K562 (cell line): ENCODE results near the gene PRKAA2. TPM values are rescaled to one million over a fixed set of nuclear protein-coding genes. Genes with fewer than 3 reads are reported as not detected.

Experiments used
- ATAC-seq: fragments of 200-7000 bp; cut with Tn5 transposase; 3 replicates; pipeline ENCODE4 v1.9.1; 2020; ENCODE audit warnings: moderate library complexity
- BruUV-seq: library from RNA; stranded (reverse); fragments of 400-500 nt; replicated peaks from 2 replicates; lab custom pipeline; 2021; lab: Mats Ljungman, UMichigan
- CTCF ChIA-PET: fragments of 300-600 bp; formaldehyde crosslinking; extraction: SDS; loops from one replicate; lab custom pipeline; 2021; ENCODE audit warnings: low intra/inter-chr PET ratio; lab: Yijun Ruan, JAX
- POLR2A ChIA-PET: fragments of 300-600, 350-650 bp; sonication (Branson Sonifier 250); formaldehyde crosslinking; extraction: SDS; loops from one replicate; lab custom pipeline; 2021; ENCODE audit warnings: antibody characterized with exemption, inconsistent platforms; lab: Yijun Ruan, JAX
- DNase-seq, 4 experiments: peaks; one replicate each; pipeline versions ENCODE4 v3.0.0 to v3.0.0-alpha.2; 2011 to 2018; ENCODE audit warnings: low spot score in 3 of 4, mixed read lengths in 3 of 4; ENCODE audit errors: extremely low read depth in 1 of 4
- FAIRE-seq: peaks from 2 replicates; lab custom pipeline; 2011; peaks lifted over from hg19 to GRCh38; lab: Jason Lieb, UNC
- H2AFZ ChIP-seq: 2 replicates; pipeline ENCODE4 v1.6.0; 2011; ENCODE audit warnings: low read depth, low read length, control low read depth, inconsistent platforms
- H3K27ac ChIP-seq: fragments of 200-600 bp; 3 replicates; pipeline ENCODE4 v1.8.0; 2011; ENCODE audit warnings: low read depth, mild to moderate bottlenecking, control low read depth, inconsistent platforms, low read length, moderate library complexity, mixed read lengths; ENCODE audit errors: extremely low read depth
- H3K27me3 ChIP-seq, 2 experiments: fragments of 300-600 bp in 1 of 2; 2 replicates in 1 of 2; 3 replicates in 1 of 2; pipeline versions ENCODE4 v1.6.0 to v1.8.0; 2011; ENCODE audit warnings: inconsistent platforms in 2 of 2, low read length in 2 of 2, mild to moderate bottlenecking in 1 of 2, mixed read lengths in 1 of 2, moderate library complexity in 1 of 2; ENCODE audit not compliant: control insufficient read depth in 2 of 2, insufficient read depth in 2 of 2
- H3K36me3 ChIP-seq: fragments of 300-600 bp; 3 replicates; pipeline ENCODE4 v1.8.0; 2011; ENCODE audit warnings: mild to moderate bottlenecking, low read length, inconsistent platforms; ENCODE audit not compliant: control insufficient read depth, insufficient read depth
- H3K4me1 ChIP-seq, 2 experiments: fragments of 200-600 bp in 1 of 2; replicated peaks in 1 of 2; 2 replicates in 1 of 2; 3 replicates in 1 of 2; pipeline versions ENCODE4 v1.5.1 to v1.8.0; 2011; ENCODE audit warnings: inconsistent platforms in 2 of 2, low read length in 2 of 2, mild to moderate bottlenecking in 1 of 2, mixed read lengths in 1 of 2, moderate library complexity in 1 of 2; ENCODE audit not compliant: control insufficient read depth in 2 of 2, insufficient read depth in 2 of 2
- H3K4me2 ChIP-seq: 2 replicates; pipeline ENCODE4 v1.6.1; 2011; ENCODE audit warnings: low read length, control low read depth, inconsistent platforms, mixed read lengths; ENCODE audit not compliant: insufficient read depth
- H3K4me3 ChIP-seq: fragments of 200-600 bp; sonication (generic), shearing (Covaris generic); 2 replicates; pipeline ENCODE4 v1.5.1; 2016; ENCODE audit warnings: control low read depth, inconsistent platforms
- H3K79me2 ChIP-seq: fragments of 200-600 bp; 3 replicates; pipeline ENCODE4 v1.8.0; 2011; ENCODE audit warnings: low read length, inconsistent platforms; ENCODE audit not compliant: control insufficient read depth, insufficient read depth
- H3K9ac ChIP-seq, 2 experiments: 2 replicates each; pipeline versions ENCODE4 v1.6.0 to v1.6.1; 2011; ENCODE audit warnings: low read depth in 2 of 2, low read length in 2 of 2, control low read depth in 1 of 2, inconsistent platforms in 1 of 2, mild to moderate bottlenecking in 1 of 2, mixed read lengths in 1 of 2; ENCODE audit not compliant: insufficient read depth in 1 of 2
- H3K9me1 ChIP-seq: one replicate; pipeline ENCODE4 v1.6.0; 2011; ENCODE audit warnings: inconsistent platforms, mild to moderate bottlenecking, low read length, moderate library complexity; ENCODE audit not compliant: control insufficient read depth, insufficient read depth
- H3K9me3 ChIP-seq: replicated peaks from 2 replicates; pipeline ENCODE4 v1.5.1; 2011; ENCODE audit warnings: low read depth, low read length, inconsistent platforms; ENCODE audit not compliant: control insufficient read depth, insufficient read depth
- H4K20me1 ChIP-seq: replicated peaks from 2 replicates; pipeline ENCODE4 v1.6.1; 2011; ENCODE audit warnings: low read length, inconsistent platforms, mixed read lengths; ENCODE audit not compliant: control insufficient read depth, insufficient read depth
- CHD1 ChIP-seq: fragments of 200-600 bp; sonication (generic); IDR thresholded peaks from one replicate; pipeline ENCODE4 v1.6.1; 2012; ENCODE audit warnings: mild to moderate bottlenecking, moderate library complexity, low read length, inconsistent platforms
- COPS2 ChIP-seq: fragments of 450-650 bp; conservative IDR thresholded peaks from 2 replicates; pipeline ENCODE4 v1.6.1; 2016; ENCODE audit warnings: mild to moderate bottlenecking, moderate library complexity
- HEY1 ChIP-seq: fragments of 250-450 bp; sonication (Bioruptor Pico); IDR thresholded peaks from 2 replicates; pipeline ENCODE4 v1.5.0; 2020; ENCODE audit warnings: mild to moderate bottlenecking, moderate library complexity, borderline replicate concordance
- JUN ChIP-seq, 2 experiments: sonication (generic) in 1 of 2; formaldehyde crosslinking in 1 of 2; IDR thresholded peaks; 2 replicates each; pipeline versions ENCODE4 v1.6.1 to v1.8.0; 2012 to 2022; ENCODE audit warnings: borderline replicate concordance in 2 of 2, mild to moderate bottlenecking in 2 of 2, improper control_type of control experiment in 1 of 2, low read depth in 1 of 2, low read length in 1 of 2, missing genetic modification reagents in 1 of 2
- SMAD3 ChIP-seq: fragments of 450-650 bp; formaldehyde crosslinking; conservative IDR thresholded peaks from 2 replicates; pipeline ENCODE4 v1.4.0; 2020; ENCODE audit warnings: mild to moderate bottlenecking
- SMARCA5 ChIP-seq: fragments of 450-650 bp; IDR thresholded peaks from 2 replicates; pipeline ENCODE4 v1.6.1; 2016
- ZFX ChIP-seq: sonication (generic); formaldehyde crosslinking; IDR thresholded peaks from 2 replicates; pipeline ENCODE4 v1.8.0; 2022; ENCODE audit warnings: mild to moderate bottlenecking, missing genetic modification reagents, moderate library complexity
- ZNF140 ChIP-seq: fragments of 250-450 bp; sonication (Bioruptor Pico); IDR thresholded peaks from 2 replicates; pipeline ENCODE4 v1.8.0; 2021; ENCODE audit warnings: moderate library complexity, mild to moderate bottlenecking, inconsistent platforms
- ZNF696 ChIP-seq: fragments of 250-450 bp; sonication (Bioruptor Pico); conservative IDR thresholded peaks from 2 replicates; pipeline ENCODE4 v1.4.0; 2020; ENCODE audit warnings: mild to moderate bottlenecking, moderate library complexity
- ZNF75A ChIP-seq: fragments of 450-650 bp; formaldehyde crosslinking; IDR thresholded peaks from 2 replicates; pipeline ENCODE4 v1.4.0; 2020; ENCODE audit warnings: mild to moderate bottlenecking
- WGBS: fragments of 100-300 bp; shearing (Covaris generic); methylation state at CpG from one replicate; pipeline ENCODE4 v1.1.6; 2016; ENCODE audit warnings: low coverage, mixed read lengths; ENCODE audit not compliant: insufficient coverage; ENCODE audit errors: missing lambda C conversion rate; 5-methylcytosine and 5-hydroxymethylcytosine counted together
- in situ Hi-C: fragments of 300-500 bp; cut with MboI; formaldehyde crosslinking; loops from 4 replicates; pipeline ENCODE4 v1.15.0; 2018; ENCODE audit warnings: inconsistent platforms, mixed read lengths
- intact Hi-C: fragments of 100-400 bp; cut with micrococcal nuclease; formaldehyde crosslinking; loops from 2 replicates; pipeline ENCODE4 v1.14.2; 2022
- polyA plus RNA-seq, 8 experiments: library from polyadenylated mRNA; depleted of rRNA in 4 of 8; stranded (reverse) in 5 of 8; unstranded in 3 of 8; fragments of >200 nt; fragmentation: Nextera tagmentation in 2 of 8; fragmentation: Illumina TruSeq in 1 of 8; extraction: Ambion mirVana in 2 of 8; extraction: Trizol in 1 of 8; gene quantifications; 2 replicates each; pipeline versions ENCODE4 v1.2.1 to v1.2.3, GENCODE V29; 2011 to 2014; ENCODE audit warnings: inconsistent platforms in 1 of 8, missing spikeins in 1 of 8
- total RNA-seq, 7 experiments: library from RNA; depleted of rRNA in 6 of 7; stranded (reverse); fragments of >200 nt in 6 of 7; fragmentation: Illumina TruSeq in 2 of 7; extraction: Trizol in 2 of 7; gene quantifications; 2 replicates each; pipeline versions ENCODE4 v1.2.1 to v1.2.3, GENCODE V29; 2011 to 2021; ENCODE audit warnings: low replicate concordance in 1 of 7
- TF ChIP-seq, protein P1 (sequence below), 2 experiments: fragments of 450-650 bp; conservative IDR thresholded peaks; 2 replicates each; pipeline ENCODE4 v1.6.1; 2017; ENCODE audit warnings: mild to moderate bottlenecking in 2 of 2, moderate library complexity in 2 of 2
- TF ChIP-seq, protein P2 (sequence below): fragments of 450-650 bp; IDR thresholded peaks from 2 replicates; pipeline ENCODE4 v1.7.0; 2016; ENCODE audit warnings: borderline replicate concordance

Gene PRKAA2
- total and polyA plus RNA-seq, 9 of the 15 experiments (the other 6 are each of a cell fraction or from before 2014, with no cell fraction given), result 0.01 TPM; not detected in 8

DNA sequence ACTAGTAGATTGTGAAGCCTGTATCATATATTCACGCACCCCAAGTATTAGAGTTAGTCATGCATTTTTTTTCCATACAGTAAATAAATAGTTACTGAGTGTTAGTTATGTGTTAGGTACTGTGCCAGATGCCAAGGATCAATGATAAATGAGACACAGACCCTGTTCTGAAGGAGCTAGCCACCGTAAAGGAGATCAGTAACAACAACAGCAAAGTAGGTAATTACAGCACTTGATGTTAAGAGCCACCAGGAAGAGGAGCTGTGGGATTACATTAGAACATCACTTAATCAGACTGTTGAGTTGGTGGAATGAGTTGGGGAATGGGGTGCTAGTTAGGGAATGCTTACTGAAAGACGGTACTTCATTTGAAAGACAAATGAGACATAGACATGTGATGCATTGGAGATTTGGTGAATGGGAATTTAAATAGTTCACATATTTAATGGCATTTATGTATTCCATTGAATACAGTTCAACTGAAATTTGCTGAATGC lies 21.0 kb downstream of the PRKAA2 start (continued):
- TF ChIP-seq, protein P1, sequence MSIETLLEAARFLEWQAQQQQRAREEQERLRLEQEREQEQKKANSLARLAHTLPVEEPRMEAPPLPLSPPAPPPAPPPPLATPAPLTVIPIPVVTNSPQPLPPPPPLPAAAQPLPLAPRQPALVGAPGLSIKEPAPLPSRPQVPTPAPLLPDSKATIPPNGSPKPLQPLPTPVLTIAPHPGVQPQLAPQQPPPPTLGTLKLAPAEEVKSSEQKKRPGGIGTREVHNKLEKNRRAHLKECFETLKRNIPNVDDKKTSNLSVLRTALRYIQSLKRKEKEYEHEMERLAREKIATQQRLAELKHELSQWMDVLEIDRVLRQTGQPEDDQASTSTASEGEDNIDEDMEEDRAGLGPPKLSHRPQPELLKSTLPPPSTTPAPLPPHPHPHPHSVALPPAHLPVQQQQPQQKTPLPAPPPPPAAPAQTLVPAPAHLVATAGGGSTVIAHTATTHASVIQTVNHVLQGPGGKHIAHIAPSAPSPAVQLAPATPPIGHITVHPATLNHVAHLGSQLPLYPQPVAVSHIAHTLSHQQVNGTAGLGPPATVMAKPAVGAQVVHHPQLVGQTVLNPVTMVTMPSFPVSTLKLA (conservative IDR thresholded peaks at IDR 0.05), result no peak
- TF ChIP-seq SMAD3 (CRISPR knock-in tag), result no peak
- TF ChIP-seq SMARCA5, result no peak
- no peak for TF ChIP-seq ZNF696 (CRISPR knock-in tag)

DNA sequence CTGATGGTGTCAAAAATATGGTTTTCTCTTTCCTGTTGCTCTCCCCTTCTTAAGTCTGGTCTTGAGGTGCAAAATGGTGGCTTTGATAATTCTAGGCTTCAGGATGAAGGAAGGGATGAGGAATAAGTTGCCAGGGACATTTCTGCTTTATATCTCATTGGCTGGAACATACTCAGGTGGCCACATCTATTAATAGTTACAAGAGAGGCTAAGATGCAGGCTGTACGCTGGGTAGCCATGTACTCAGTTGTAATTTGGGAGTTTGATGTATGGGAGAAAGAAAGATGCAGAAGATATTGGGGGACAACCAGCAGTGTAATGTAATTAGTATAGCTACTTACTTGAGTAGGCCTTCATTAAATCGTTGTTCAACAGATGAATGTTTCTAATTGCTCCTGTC lies 25.2 kb downstream of the PRKAA2 start:
- H2AFZ ChIP-seq, result no peak overlapping the region
- ATAC-seq (no peak), FAIRE-seq (no peak), DNase-seq (no peak)
- no peaks in the 10 kb centered on the region for H3K9me1 ChIP-seq
- no peaks in the 10 kb centered on the region for H3K79me2 ChIP-seq
- H3K27me3 ChIP-seq, result no peaks in the 10 kb centered on the region
- H3K4me1 ChIP-seq, result no peaks in the 10 kb centered on the region
- H3K36me3 ChIP-seq, result no peaks in the 10 kb centered on the region
- in situ Hi-C loops (no loop called here), intact Hi-C loops (no loop called here)
- BruUV-seq, result no TSS peak
- CTCF ChIA-PET, result no interaction called here
- TF ChIP-seq HEY1 (no peak), ZNF140 (CRISPR knock-in tag) (no peak), CHD1 (no peak), ZFX (CRISPR knock-in tag) (no peak), JUN (IDR thresholded peaks at IDR 0.05; ENCODE audit: borderline replicate concordance, low read depth, low read length) (no peak), JUN (CRISPR knock-in tag; IDR thresholded peaks at IDR 0.05; ENCODE audit: borderline replicate concordance) (no peak), COPS2 (no peak), ZNF75A (CRISPR knock-in tag) (no peak)
- TF ChIP-seq, protein P2, sequence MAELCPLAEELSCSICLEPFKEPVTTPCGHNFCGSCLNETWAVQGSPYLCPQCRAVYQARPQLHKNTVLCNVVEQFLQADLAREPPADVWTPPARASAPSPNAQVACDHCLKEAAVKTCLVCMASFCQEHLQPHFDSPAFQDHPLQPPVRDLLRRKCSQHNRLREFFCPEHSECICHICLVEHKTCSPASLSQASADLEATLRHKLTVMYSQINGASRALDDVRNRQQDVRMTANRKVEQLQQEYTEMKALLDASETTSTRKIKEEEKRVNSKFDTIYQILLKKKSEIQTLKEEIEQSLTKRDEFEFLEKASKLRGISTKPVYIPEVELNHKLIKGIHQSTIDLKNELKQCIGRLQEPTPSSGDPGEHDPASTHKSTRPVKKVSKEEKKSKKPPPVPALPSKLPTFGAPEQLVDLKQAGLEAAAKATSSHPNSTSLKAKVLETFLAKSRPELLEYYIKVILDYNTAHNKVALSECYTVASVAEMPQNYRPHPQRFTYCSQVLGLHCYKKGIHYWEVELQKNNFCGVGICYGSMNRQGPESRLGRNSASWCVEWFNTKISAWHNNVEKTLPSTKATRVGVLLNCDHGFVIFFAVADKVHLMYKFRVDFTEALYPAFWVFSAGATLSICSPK, result no peak
- POLR2A ChIA-PET, result no interaction called here
- no peak overlapping the region for H3K4me3 ChIP-seq
- no peaks in the 10 kb centered on the region for H4K20me1 ChIP-seq
- no peak overlapping the region for H3K9ac ChIP-seq
- no peak overlapping the region for H3K4me2 ChIP-seq
- WGBS, result 0% methylated on average over 2 of the region's 2 CpGs
- H3K9me3 ChIP-seq, result no peaks in the 10 kb centered on the region
- no peak overlapping the region for H3K27ac ChIP-seq
